ENCODE measurements around the gene HMGB2. TPM values are rescaled to one million over a fixed set of nuclear protein-coding genes. Genes with fewer than 3 reads are reported as not detected.

The HMGB2 gene
- 40.9 TPM for total RNA-seq
- long read RNA-seq, transcript HMGB2-201 (5 exons, 1,889 nt): major isoform, 19 of 29 reads
- long read RNA-seq, partial matches to known transcripts: 1 of 29 reads
- long read RNA-seq, other reads (novel, unspliced or antisense): 2 of 29 reads

DNA sequence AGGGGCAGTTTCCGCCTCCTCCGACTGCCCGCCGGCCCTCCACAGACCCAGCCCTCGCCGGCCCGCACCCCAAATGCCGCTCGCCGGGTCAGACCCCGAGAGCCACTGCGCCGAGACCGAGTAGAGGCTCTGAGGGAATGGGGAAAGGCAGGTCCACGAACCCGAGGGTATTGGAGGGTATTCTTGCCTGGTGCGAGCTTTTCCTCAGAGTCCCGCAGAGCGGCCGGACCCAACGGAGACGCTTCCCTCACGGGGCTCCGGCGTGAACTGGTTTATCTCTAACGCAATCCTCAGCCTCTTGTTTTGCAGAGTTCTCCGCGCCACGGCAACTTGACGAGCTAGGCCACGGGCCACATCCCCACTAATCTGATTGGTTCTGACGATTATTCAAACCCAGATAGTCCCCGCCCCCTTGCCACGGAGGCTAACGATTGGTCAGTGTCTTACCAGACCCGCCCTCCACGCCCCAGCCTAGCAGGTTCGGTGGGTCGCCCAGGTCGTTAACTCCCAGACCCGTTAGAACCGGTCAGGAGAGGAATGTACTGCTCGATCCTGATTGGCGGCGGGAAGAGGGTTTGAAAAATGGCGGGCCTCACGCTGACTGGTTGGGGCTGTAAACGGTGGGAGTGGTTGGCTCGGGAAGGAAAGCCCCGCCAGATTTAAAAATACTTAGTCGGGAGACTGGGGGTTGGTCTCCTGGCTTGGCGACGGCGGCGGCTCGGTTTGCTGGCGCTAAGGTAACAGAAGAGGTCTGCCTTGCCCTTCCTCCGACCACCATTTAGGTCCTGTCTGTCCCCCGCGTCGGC, at the start of gene HMGB2:
HMGB2 (minus strand) TSS at position 274 of the 806 bp plus-strand sequence. CDS start 709 bp downstream, outside the sequence.
- ATAC-seq (peak; percentile 97 to 99), DNase-seq (peak; percentile 100)
- H3K27me3 ChIP-seq (ENCODE audit: low read depth): no peaks in the 10 kb centered on the region
- peak within 1 kb of the TSS; percentile 97 for H3K27ac ChIP-seq
- H3K4me1 ChIP-seq: peaks cover 23% of the 10 kb centered on the region
- TF ChIP-seq, protein P1, sequence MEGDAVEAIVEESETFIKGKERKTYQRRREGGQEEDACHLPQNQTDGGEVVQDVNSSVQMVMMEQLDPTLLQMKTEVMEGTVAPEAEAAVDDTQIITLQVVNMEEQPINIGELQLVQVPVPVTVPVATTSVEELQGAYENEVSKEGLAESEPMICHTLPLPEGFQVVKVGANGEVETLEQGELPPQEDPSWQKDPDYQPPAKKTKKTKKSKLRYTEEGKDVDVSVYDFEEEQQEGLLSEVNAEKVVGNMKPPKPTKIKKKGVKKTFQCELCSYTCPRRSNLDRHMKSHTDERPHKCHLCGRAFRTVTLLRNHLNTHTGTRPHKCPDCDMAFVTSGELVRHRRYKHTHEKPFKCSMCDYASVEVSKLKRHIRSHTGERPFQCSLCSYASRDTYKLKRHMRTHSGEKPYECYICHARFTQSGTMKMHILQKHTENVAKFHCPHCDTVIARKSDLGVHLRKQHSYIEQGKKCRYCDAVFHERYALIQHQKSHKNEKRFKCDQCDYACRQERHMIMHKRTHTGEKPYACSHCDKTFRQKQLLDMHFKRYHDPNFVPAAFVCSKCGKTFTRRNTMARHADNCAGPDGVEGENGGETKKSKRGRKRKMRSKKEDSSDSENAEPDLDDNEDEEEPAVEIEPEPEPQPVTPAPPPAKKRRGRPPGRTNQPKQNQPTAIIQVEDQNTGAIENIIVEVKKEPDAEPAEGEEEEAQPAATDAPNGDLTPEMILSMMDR (IDR thresholded peaks at IDR 0.05): no peak
- peaks cover 28% of the 10 kb centered on the region for H3K36me3 ChIP-seq
- intact Hi-C loops (cut with DNase I): no loop called here
- H3K4me3 ChIP-seq: peak within 1 kb of the TSS; percentile 85
- no peaks in the 10 kb centered on the region for H3K9me3 ChIP-seq

DNA sequence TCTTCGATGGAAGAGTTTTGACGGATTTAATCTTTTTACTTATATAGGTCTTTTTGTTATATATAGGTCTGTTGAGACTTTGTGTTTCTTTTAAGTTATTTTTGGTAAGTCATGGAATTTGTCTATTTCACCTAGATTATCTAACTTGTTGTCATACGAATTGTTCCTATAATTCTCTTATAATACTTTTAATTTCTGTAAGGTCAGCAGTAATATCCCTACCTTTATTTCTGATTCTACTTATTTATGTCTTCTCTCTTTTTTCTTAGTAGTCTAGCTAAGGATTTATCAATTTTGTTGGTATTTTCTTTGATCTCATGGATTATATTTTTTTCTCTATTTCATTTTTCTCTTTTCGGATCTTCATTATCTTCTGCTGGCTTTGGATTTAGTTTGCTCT, 48.2 kb upstream of the HMGB2 start:
- intact Hi-C loops (cut with DNase I): no loop called here
- Histone ChIP-seq H3K9me3 (no peaks in the 10 kb centered on the region), H3K27ac (no peak overlapping the region), H3K36me3 (no peaks in the 10 kb centered on the region), H3K4me1 (no peaks in the 10 kb centered on the region), H3K4me3 (no peak overlapping the region), H3K27me3 (ENCODE audit: low read depth) (no peaks in the 10 kb centered on the region)
- DNase-seq: no peak
- no peak for ATAC-seq
- TF ChIP-seq, protein P1 (IDR thresholded peaks at IDR 0.05): no peak

DNA sequence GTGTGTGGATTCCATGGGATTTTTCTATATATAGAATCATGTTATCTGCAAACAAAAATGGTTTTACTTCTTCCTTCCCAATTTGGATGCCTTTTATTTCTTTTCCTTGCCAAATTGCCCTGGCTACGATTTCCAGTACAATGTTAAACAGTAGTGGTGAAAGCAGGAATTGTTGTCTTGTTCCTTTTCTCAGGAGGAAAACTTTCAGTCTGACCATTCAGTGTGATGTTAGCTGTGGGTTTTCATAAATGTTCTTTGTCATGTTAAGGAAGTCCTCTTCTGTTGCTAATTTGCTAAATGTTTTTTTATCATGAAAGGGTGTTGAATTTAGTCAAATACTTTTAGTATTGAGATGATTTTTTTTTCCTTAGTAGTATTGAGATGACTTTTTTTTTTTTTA, 47.5 kb upstream of the HMGB2 start:
- Histone ChIP-seq H3K27me3 (ENCODE audit: low read depth) (no peaks in the 10 kb centered on the region), H3K4me3 (no peak overlapping the region), H3K36me3 (no peaks in the 10 kb centered on the region), H3K9me3 (no peaks in the 10 kb centered on the region), H3K4me1 (no peaks in the 10 kb centered on the region), H3K27ac (no peak overlapping the region)
- ATAC-seq (no peak), DNase-seq (no peak)
- intact Hi-C loops (cut with DNase I): no loop called here
- TF ChIP-seq, protein P1 (IDR thresholded peaks at IDR 0.05): no peak

DNA sequence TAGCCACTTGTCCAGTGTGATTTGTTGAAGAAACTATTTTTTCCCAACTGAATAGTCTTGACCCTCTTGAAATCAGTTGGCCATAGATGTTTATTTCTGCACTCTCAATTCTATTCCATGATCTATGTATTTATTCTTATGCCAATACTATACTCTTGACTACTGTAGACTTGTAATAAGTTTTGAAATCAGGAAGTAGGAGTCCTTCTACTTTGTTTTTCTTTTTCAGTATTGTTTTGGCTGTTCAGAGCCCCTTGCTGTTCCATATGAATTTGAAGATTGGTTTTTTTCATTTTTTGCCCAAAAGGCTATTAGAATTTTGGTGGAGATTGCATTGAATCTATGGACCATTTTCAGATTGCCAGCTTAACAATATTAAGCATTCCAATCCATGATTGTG, 46.8 kb upstream of the HMGB2 start:
- no peaks in the 10 kb centered on the region for H3K27me3 ChIP-seq (ENCODE audit: low read depth)
- H3K4me3 ChIP-seq: no peak overlapping the region
- intact Hi-C loops (cut with DNase I): no loop called here
- no peak for DNase-seq
- H3K36me3 ChIP-seq: no peaks in the 10 kb centered on the region
- TF ChIP-seq, protein P1 (IDR thresholded peaks at IDR 0.05): no peak
- no peak for ATAC-seq
- H3K27ac ChIP-seq: no peak overlapping the region
- no peaks in the 10 kb centered on the region for H3K4me1 ChIP-seq
- H3K9me3 ChIP-seq: no peaks in the 10 kb centered on the region

DNA sequence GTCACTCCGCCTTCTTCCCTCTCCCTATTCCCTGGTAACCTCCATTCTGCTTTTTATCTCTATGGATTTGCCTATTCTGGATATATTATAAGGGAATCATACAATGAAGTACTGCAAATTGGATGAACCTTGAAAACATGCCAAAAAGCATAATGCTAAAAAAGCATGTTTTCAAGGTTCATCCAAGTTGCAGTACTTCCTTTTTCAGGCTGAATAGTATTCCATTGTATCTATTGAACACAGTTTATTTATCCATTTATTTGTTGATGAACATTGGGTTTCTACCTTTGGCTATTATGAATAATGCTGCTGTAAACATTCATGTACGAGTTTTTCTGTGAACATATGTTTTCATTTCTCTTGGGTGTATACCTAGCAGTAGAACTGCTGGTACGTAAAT, 45.8 kb upstream of the HMGB2 start:
- no peak for DNase-seq
- Histone ChIP-seq H3K4me1 (no peaks in the 10 kb centered on the region), H3K27ac (no peak overlapping the region), H3K27me3 (ENCODE audit: low read depth) (no peaks in the 10 kb centered on the region), H3K4me3 (no peak overlapping the region), H3K36me3 (no peaks in the 10 kb centered on the region), H3K9me3 (no peaks in the 10 kb centered on the region)
- intact Hi-C loops (cut with DNase I): no loop called here
- TF ChIP-seq, protein P1 (IDR thresholded peaks at IDR 0.05): no peak
- no peak for ATAC-seq
